SU-DHL-6 (cell line): Measurements from ENCODE around the gene ACMSD.
"Not testable (repeated sequence)": the region's sequence is repeated elsewhere in the genome, so short reads cannot be mapped to it uniquely, and the experiment has no call there.

Experiments used
- H2AFZ ChIP-seq: fragments of 200-600 bp; sonication (generic); 2 replicates; pipeline ENCODE4 v1.6.1; 2014; ENCODE audit warnings: low read depth, mild to moderate bottlenecking, moderate library complexity, mixed read lengths, antibody characterized with exemption, low read length; ENCODE audit not compliant: severe bottlenecking
- H3F3A ChIP-seq: fragments of 200-600 bp; shearing (Covaris generic); 2 replicates; pipeline ENCODE4 v1.6.0; 2016; ENCODE audit warnings: antibody characterized with exemption, mild to moderate bottlenecking; ENCODE audit not compliant: insufficient read depth
- H3K27ac ChIP-seq: fragments of 200-600 bp; sonication (generic); 2 replicates; pipeline ENCODE4 v1.5.1; 2016; ENCODE audit warnings: low read depth, mild to moderate bottlenecking, low read length, moderate library complexity, mixed read lengths
- H3K27me3 ChIP-seq: fragments of 200-600 bp; sonication (generic), shearing (Covaris generic); 2 replicates; pipeline ENCODE4 v1.6.0; 2014; ENCODE audit warnings: mild to moderate bottlenecking, low read length
- H3K36me3 ChIP-seq: fragments of 200-600 bp; sonication (generic); 2 replicates; pipeline ENCODE4 v1.6.1; 2014; ENCODE audit warnings: mild to moderate bottlenecking, low read length, mixed read lengths
- H3K4me2 ChIP-seq: fragments of 300-600, 200-600 bp; shearing (Covaris generic), sonication (generic); 2 replicates; pipeline ENCODE4 v1.6.0; 2014; ENCODE audit warnings: low read length, low read depth, mild to moderate bottlenecking; ENCODE audit not compliant: poor library complexity, severe bottlenecking
- H3K4me3 ChIP-seq: fragments of 200-600 bp; sonication (generic); 2 replicates; pipeline ENCODE4 v1.5.1; 2014; ENCODE audit warnings: antibody characterized with exemption, low read length, mild to moderate bottlenecking, mixed read lengths; ENCODE audit not compliant: insufficient read depth, poor library complexity, severe bottlenecking
- H3K79me2 ChIP-seq: fragments of 200-600 bp; sonication (generic); 2 replicates; pipeline ENCODE4 v1.6.1; 2014; ENCODE audit warnings: mild to moderate bottlenecking, low read length, moderate library complexity; ENCODE audit not compliant: insufficient read depth
- H3K9ac ChIP-seq: fragments of 200-600 bp; sonication (generic); 2 replicates; pipeline ENCODE4 v1.7.0; 2014; ENCODE audit warnings: mild to moderate bottlenecking, low read length
- H3K9me2 ChIP-seq: fragments of 200-600 bp; sonication (generic); replicated peaks from 2 replicates; pipeline ENCODE4 v1.6.1; 2014; ENCODE audit warnings: low read length; ENCODE audit not compliant: insufficient read depth
- H3K9me3 ChIP-seq: fragments of 200-600 bp; sonication (generic); 2 replicates; pipeline ENCODE4 v1.6.1; 2014; ENCODE audit warnings: low read length, mixed read lengths; ENCODE audit not compliant: insufficient read depth
- H4K20me1 ChIP-seq: fragments of 200-600 bp; sonication (generic); 2 replicates; pipeline ENCODE4 v1.6.1; 2014; ENCODE audit warnings: low read depth, mild to moderate bottlenecking, antibody characterized with exemption, low read length, moderate library complexity, mixed read lengths
- CTCF ChIP-seq: fragments of 200-600 bp; sonication (generic); IDR thresholded peaks from one replicate; pipeline ENCODE4 v1.5.1; 2017; ENCODE audit warnings: antibody characterized with exemption, mild to moderate bottlenecking, low read length, moderate library complexity; ENCODE audit not compliant: insufficient read depth, poor library complexity, severe bottlenecking
- EZH2phosphoT487 ChIP-seq: fragments of 200-600 bp; sonication (generic), shearing (Covaris generic); conservative IDR thresholded peaks from 2 replicates; pipeline ENCODE4 v1.6.1; 2018; ENCODE audit warnings: mild to moderate bottlenecking, antibody characterized with exemption, low read length, moderate library complexity, mixed read lengths

The ACMSD gene

GRCh38 chr2:134800341-134800740, 38.1 kb upstream of the ACMSD start:
- Histone ChIP-seq H3K4me2 (no peak overlapping the region), H3K9me3 (peaks cover 8% of the 10 kb centered on the region; the same call in 1 of the 2 replicates), H3K36me3 (no peaks in the 10 kb centered on the region), H3F3A (no peaks in the 10 kb centered on the region), H3K27ac (no peak overlapping the region), H3K4me3 (no peak overlapping the region), H3K9me2 (no peaks in the 10 kb centered on the region), H2AFZ (no peak overlapping the region), H4K20me1 (no peaks in the 10 kb centered on the region), H3K9ac (no peak overlapping the region), H3K27me3 (no peaks in the 10 kb centered on the region), H3K79me2 (no peaks in the 10 kb centered on the region)
- TF ChIP-seq CTCF (no peak), EZH2phosphoT487 (no peak)

GRCh38 chr2:134803609-134804405, 34.6 kb upstream of the ACMSD start:
- not testable (repeated sequence) for H3K9me2 ChIP-seq, H2AFZ ChIP-seq, H3F3A ChIP-seq, H3K36me3 ChIP-seq, H3K9ac ChIP-seq, H4K20me1 ChIP-seq, H3K9me3 ChIP-seq, H3K4me2 ChIP-seq, H3K4me3 ChIP-seq, H3K27me3 ChIP-seq, H3K79me2 ChIP-seq, H3K27ac ChIP-seq

GRCh38 chr2:134815741-134816140, 22.7 kb upstream of the ACMSD start:
- no peak overlapping the region for H3K4me2 ChIP-seq
- H3K9ac ChIP-seq: no peak overlapping the region
- H3K27ac ChIP-seq: no peak overlapping the region

More at GRCh38 chr2:134815741-134816140, 22.7 kb upstream of the ACMSD start:
- Histone ChIP-seq H3K9me2 (no peaks in the 10 kb centered on the region), H3K9me3 (peaks cover 8% of the 10 kb centered on the region; the same call in 1 of the 2 replicates), H3K4me3 (no peak overlapping the region), H4K20me1 (no peaks in the 10 kb centered on the region), H3K79me2 (no peaks in the 10 kb centered on the region), H3F3A (no peaks in the 10 kb centered on the region), H3K36me3 (no peaks in the 10 kb centered on the region), H3K27me3 (no peaks in the 10 kb centered on the region), H2AFZ (no peak overlapping the region)
- TF ChIP-seq EZH2phosphoT487: no peak
- TF ChIP-seq CTCF: no peak
